Heart right ventricle (tissue), 16 donors: Measurements from ENCODE around the gene KCNH4. TPM values are rescaled to one million over a fixed set of nuclear protein-coding genes. Genes with fewer than 3 reads are reported as not detected.

Experiments
- ATAC-seq, 8 donors: fragments of 200-7000 bp; cut with Tn5 transposase; one replicate each; pipeline ENCODE4 v1.9.1; 2020; ENCODE audit warnings: mild to moderate bottlenecking in 8 of 8, moderate library complexity in 8 of 8, moderate number of reproducible peaks in 1 of 8
- DNase-seq, 2 donors: peaks; one replicate each; pipeline ENCODE4 v3.0.0-alpha.2; 2020
- H3K27ac ChIP-seq, 10 donors: fragments of 200-600 bp; sonication (generic) in 2 of 10; one replicate each; pipeline versions ENCODE4 v1.5.0 to v1.8.0; 2020 to 2022; ENCODE audit warnings: mild to moderate bottlenecking in 3 of 10
- H3K27me3 ChIP-seq, 7 donors: fragments of 200-600 bp; one replicate each; pipeline ENCODE4 v1.8.0; 2021 to 2022; ENCODE audit warnings: mild to moderate bottlenecking in 2 of 7
- H3K36me3 ChIP-seq, 9 donors: fragments of 200-600 bp; sonication (generic) in 1 of 9; one replicate each; pipeline versions ENCODE4 v1.5.0 to v1.8.0; 2020 to 2022; ENCODE audit warnings: mild to moderate bottlenecking in 2 of 9
- H3K4me1 ChIP-seq, 9 donors: fragments of 200-600 bp; sonication (generic) in 1 of 9; one replicate each; pipeline versions ENCODE4 v1.5.0 to v1.8.0; 2020 to 2022; ENCODE audit warnings: mild to moderate bottlenecking in 4 of 9
- H3K4me3 ChIP-seq, 10 donors: fragments of 200-600 bp; sonication (generic) in 2 of 10; one replicate each; pipeline versions ENCODE4 v1.5.0 to v1.8.0; 2020 to 2022; ENCODE audit warnings: mild to moderate bottlenecking in 7 of 10, moderate library complexity in 2 of 10
- H3K9me3 ChIP-seq, 11 donors: fragments of 200-600 bp in 10 of 11; sonication (generic) in 2 of 11; one replicate each; pipeline versions ENCODE4 v1.5.0 to v1.8.0; 2013 to 2022; ENCODE audit warnings: mild to moderate bottlenecking in 2 of 11, control low read depth in 1 of 11, moderate library complexity in 1 of 11
- WGBS, 2 donors: extraction: QIAGEN DNeasy Blood & Tissue Kit; methylation state at CpG; one replicate each; pipeline ENCODE4 v1.1.7; 2013; ENCODE audit warnings: inconsistent platforms in 1 of 2; 5-methylcytosine and 5-hydroxymethylcytosine counted together
- intact Hi-C, 10 donors: fragments of 100-400 bp; cut with DNase I; formaldehyde crosslinking; loops; one replicate each; pipeline versions ENCODE4 v1.11.1 to v1.14.2; 2022
- polyA plus RNA-seq, 2 donors: library from polyadenylated mRNA; stranded (reverse); fragments of 200-250 nt; gene quantifications; one replicate each; pipeline ENCODE4 v1.2.3, GENCODE V29; 2013
- total RNA-seq, 10 donors: library from RNA; stranded (reverse); fragmentation: NEBNext Ultra II Directional in 3 of 10; extraction: Animal tissue kit (Norgen Biotek cat#: 25700) in 3 of 10; gene quantifications; one replicate each; pipeline versions ENCODE4 v1.2.1 to v1.2.4, GENCODE V29; 2021 to 2023
- TF ChIP-seq, protein P1 (sequence below), 9 donors: fragments of 200-600 bp; sonication (generic) in 2 of 9; IDR thresholded peaks; one replicate each; pipeline versions ENCODE4 v1.5.0 to v1.8.0; 2021 to 2022; ENCODE audit warnings: antibody characterized with exemption in 9 of 9, mild to moderate bottlenecking in 5 of 9, moderate library complexity in 1 of 9
- donor health status: Arrhythmogenic right ventricular cardiomyopathy.
- donor health status: ischemic (EF 13 %, LVEDD 7.1; RV severe dilation, severe dysfunction).
- donor health status: healthy with polysubstance abuse.
- donor health status: DM: no; HTN: yes; CAD: no.
- donor health status: DM: no; HTN: no; CAD: no.
- donor health status: ischemic (EF 25% LVEDD 6.9; RV normal size, moderate dysfunction).
- donor health status: ischemic (EF 25% LVEDD 5.7; RV mildly dilated, moderate dysfunction).
- donor health status: healthy.
- donor health status: DM: yes; HTN: yes; CAD: no.
- donor health status: Ischemic cardiomyopathy.
- donor health status: ischemic (EF 35%, LVEDD 5.7; RV mildly dilated, moderate dysfunction).
- donor health status: nonischemic (EF 11% LVEDD 7.7; RV severe dilation, severe dysfunction).
- donor health status: DM: yes; HTN: yes; CAD: no.
- donor health status: PGD.
- donor health status: ischemic (EF 29% LVEDD 5.4; RV normal size, mild dysfunction).
- donor health status: nonischemic (EF 23%, LVEDD 6.1; RV moderate dilation, normal function).

KCNH4 gene
- total and polyA plus RNA-seq, 12 donors = 0.06 to 0.29 (median 0.13) TPM; not detected in 4

DNA sequence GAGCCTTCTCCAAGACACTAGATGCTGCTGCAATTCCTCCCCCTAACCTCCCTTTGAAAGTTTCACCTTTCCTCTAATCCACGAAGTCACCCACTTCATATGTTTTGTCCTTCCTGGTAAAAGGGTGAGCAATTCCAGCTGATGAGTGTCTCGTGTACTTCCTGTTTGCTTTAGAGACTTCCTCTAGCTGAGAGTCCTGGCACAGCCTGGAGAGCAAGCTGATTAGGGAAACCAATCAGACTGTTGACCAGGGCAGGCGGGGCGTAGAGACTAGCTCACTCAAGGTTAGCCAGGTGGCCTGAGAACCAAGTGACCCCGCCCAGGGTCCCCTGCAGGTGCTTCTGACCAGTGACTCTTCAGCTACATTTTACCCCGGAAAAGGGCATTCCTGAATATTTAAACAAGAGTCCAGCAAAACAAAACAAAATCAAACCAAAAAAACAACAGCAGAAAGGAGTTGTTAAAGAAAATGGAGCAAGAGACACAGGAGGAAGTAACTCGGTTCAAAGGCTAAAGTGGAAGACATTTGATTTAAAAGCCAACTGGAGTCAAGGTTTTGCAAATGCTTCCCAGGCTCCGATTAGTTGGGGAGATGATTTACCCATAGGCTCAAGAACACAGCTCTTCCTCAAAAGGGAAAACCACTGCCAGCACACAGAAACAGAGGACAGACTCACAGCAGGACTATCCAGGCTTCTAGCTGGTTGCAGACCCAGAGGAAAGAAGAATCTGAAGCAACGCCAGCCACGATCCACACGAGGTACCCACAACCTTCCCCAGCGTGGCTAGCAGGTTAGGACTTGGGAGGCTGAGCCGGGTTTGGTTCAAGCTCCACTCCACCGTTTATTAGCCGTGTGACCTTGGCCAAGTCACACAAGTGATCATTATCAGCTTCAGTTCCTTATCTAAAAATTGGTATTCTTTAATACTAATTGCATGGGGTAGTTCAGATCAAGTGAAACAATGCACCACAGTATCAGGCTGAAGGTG, 45.0 kb downstream of the KCNH4 start:
- TF ChIP-seq, protein P1, sequence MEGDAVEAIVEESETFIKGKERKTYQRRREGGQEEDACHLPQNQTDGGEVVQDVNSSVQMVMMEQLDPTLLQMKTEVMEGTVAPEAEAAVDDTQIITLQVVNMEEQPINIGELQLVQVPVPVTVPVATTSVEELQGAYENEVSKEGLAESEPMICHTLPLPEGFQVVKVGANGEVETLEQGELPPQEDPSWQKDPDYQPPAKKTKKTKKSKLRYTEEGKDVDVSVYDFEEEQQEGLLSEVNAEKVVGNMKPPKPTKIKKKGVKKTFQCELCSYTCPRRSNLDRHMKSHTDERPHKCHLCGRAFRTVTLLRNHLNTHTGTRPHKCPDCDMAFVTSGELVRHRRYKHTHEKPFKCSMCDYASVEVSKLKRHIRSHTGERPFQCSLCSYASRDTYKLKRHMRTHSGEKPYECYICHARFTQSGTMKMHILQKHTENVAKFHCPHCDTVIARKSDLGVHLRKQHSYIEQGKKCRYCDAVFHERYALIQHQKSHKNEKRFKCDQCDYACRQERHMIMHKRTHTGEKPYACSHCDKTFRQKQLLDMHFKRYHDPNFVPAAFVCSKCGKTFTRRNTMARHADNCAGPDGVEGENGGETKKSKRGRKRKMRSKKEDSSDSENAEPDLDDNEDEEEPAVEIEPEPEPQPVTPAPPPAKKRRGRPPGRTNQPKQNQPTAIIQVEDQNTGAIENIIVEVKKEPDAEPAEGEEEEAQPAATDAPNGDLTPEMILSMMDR (IDR thresholded peaks at IDR 0.05) = no peak
- peak; percentile 80 to 91 (median 84) for ATAC-seq
- Histone ChIP-seq H3K27ac (peak overlapping the region; percentile 56 to 87 (median 78)), H3K36me3 (peaks cover 0 to 45% (median 0%) of the 10 kb centered on the region in 9 donors), H3K27me3 (no peaks in the 10 kb centered on the region), H3K4me3 (peak overlapping the region in 7 of 10 donors; percentile 6 to 31 (median 12)), H3K4me1 (peaks cover 35 to 100% (median 88%) of the 10 kb centered on the region in 9 donors), H3K9me3 (no peaks in the 10 kb centered on the region)
- intact Hi-C loops = no loop called here
- peak; percentile 59 to 79 for DNase-seq
- WGBS, 2 donors = 42 to 51% methylated on average over 15 of the region's 15 CpGs

DNA sequence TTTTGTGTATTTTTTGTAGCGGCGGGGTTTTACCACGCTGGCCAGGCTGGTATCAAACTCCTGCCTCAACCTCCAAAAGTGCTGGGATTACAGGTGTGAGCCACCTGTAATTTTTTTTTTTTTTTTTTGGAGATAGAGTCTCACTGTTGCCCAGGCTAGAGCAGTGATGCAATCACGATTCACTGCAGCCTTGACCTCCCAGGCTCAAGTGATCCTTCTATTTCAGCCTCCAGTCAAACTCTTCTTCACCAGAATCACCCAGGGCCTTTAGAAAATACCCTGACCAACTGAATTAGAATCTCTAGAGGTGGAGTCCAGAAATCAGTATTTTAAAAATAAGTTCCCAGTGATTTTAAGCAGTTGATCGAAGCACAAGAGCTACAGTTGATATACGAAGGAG, 45.8 kb downstream of the KCNH4 start:
- ATAC-seq (no peak), DNase-seq (no peak)
- no peaks in the 10 kb centered on the region for H3K27me3 ChIP-seq
- peaks cover 0 to 48% (median 0%) of the 10 kb centered on the region in 9 donors for H3K36me3 ChIP-seq
- peak overlapping the region; percentile 56 to 87 (median 78) for H3K27ac ChIP-seq
- 79 to 88% methylated on average over 6 of the region's 6 CpGs for WGBS, 2 donors
- H3K9me3 ChIP-seq = no peaks in the 10 kb centered on the region
- TF ChIP-seq, protein P1 (IDR thresholded peaks at IDR 0.05) = no peak
- no peak overlapping the region for H3K4me3 ChIP-seq
- intact Hi-C loops = no loop called here
- peaks cover 42 to 100% (median 94%) of the 10 kb centered on the region in 9 donors for H3K4me1 ChIP-seq

DNA sequence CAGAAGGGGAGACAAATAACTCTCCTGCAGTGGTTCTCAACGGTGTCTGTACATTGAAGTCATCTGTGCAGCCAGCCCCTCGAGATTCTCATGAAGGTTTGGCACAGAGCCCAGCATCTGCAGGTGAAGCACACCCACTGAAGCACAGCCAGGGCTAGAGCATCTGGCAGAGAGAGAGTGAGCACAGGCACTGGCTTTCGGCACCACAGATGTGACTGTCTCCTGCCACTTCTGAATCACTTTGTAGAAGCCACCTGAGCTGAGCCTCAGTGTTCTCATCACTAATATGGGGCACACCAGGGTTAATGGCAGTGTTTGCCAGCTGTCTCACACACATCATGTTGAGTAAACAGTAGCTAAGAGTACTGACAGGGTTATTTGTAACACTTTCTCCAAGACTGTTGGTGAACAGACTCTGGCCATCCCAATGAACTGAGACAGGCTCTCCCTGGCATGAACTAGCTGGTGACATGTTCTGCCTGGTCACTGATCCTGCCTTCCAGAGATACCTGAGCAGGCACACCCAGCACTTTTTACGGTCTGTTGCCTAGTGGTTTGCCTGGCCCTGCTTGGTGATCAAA, 47.4 kb downstream of the KCNH4 start:
- H3K27me3 ChIP-seq = no peaks in the 10 kb centered on the region
- ATAC-seq (no peak), DNase-seq (no peak)
- peak overlapping the region; percentile 66 to 87 (median 80) for H3K27ac ChIP-seq
- TF ChIP-seq, protein P1 (IDR thresholded peaks at IDR 0.05) = no peak
- intact Hi-C loops = loop anchor here in 1 of 10 donors (5.0 kb wide), 1 partner anchor 49 kb away; the partner anchor contains the start of gene KCNH4
- WGBS, 2 donors = 33 to 44% methylated on average over 4 of the region's 4 CpGs
- H3K36me3 ChIP-seq = peaks cover 0 to 52% (median 12%) of the 10 kb centered on the region in 9 donors
- no peaks in the 10 kb centered on the region for H3K9me3 ChIP-seq
- H3K4me3 ChIP-seq = no peak overlapping the region
- H3K4me1 ChIP-seq = peaks cover 45 to 100% (median 96%) of the 10 kb centered on the region in 9 donors

DNA sequence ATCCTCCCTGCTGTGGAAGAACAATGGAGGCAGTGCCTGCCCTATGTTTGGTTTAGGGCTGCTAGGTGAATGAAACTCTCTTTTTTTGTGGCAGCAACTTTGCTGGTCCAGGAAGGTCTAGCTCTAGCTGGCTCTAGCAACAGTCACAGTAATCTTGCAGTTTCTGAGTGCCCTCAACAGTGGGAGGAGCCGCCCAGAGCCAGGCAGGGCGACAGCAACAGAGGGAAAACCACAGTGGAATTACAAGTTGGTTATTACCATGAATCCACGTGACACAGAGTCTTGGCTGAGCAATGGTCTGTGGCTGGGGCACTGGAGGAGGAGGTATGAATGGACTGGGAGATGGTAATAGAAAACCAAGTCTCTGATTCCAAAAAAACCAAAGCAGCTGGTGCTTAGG, 48.0 kb downstream of the KCNH4 start:
- no peaks in the 10 kb centered on the region for H3K9me3 ChIP-seq
- ATAC-seq (peak; percentile 13 to 56 (median 32)), DNase-seq (peak in 1 of 2 donors; percentile 46)
- no peaks in the 10 kb centered on the region for H3K27me3 ChIP-seq
- peaks cover 43 to 98% (median 90%) of the 10 kb centered on the region in 9 donors for H3K4me1 ChIP-seq
- H3K4me3 ChIP-seq = peak overlapping the region in 3 of 10 donors; percentile 1 to 25 (median 9)
- peak overlapping the region; percentile 66 to 87 (median 80) for H3K27ac ChIP-seq
- H3K36me3 ChIP-seq = peaks cover 0 to 58% (median 18%) of the 10 kb centered on the region in 9 donors
- TF ChIP-seq, protein P1 (IDR thresholded peaks at IDR 0.05) = no peak
- WGBS, 2 donors = 41 to 42% methylated on average over 3 of the region's 3 CpGs
- intact Hi-C loops = loop anchor here in 1 of 10 donors (5.0 kb wide), 1 partner anchor 49 kb away; the partner anchor contains the start of gene KCNH4
